ENCODE measurements around the gene PPP2R5A.

DNA sequence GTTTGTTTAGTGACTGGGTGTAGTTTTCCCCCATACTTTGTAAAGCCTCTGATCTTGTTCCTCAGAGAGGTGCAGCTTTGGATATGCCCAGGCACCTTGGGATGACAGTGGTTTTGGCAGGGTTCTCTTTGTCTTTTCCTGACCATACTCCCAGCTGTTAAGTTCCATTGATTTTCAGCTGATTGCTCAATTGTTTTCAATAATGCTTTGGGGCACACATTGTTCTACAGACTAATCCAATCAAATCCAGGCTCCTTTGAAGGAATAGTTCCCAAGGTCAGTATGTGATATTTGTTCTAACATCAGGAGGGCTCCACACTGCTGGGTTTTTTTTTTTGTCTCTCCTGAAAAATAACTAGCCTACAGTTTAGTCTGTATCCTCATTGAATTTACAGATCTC, 24.8 kb downstream of the PPP2R5A start:
- TF ChIP-seq CTCF (IDR thresholded peaks at IDR 0.05): no peak
- TF ChIP-seq POLR2A (IDR thresholded peaks at IDR 0.05): no peak
- no peak for TF ChIP-seq POLR2AphosphoS5 (IDR thresholded peaks at IDR 0.05)
- no peak for TF ChIP-seq EP300 (IDR thresholded peaks at IDR 0.05)

Data from upper lobe of left lung (tissue), 4 donors.